Measurements from ENCODE around the gene IL24.
"Not testable (repeated sequence)": the region's sequence is repeated elsewhere in the genome, so short reads cannot be mapped to it uniquely, and the experiment has no call there.

IL24 gene

DNA sequence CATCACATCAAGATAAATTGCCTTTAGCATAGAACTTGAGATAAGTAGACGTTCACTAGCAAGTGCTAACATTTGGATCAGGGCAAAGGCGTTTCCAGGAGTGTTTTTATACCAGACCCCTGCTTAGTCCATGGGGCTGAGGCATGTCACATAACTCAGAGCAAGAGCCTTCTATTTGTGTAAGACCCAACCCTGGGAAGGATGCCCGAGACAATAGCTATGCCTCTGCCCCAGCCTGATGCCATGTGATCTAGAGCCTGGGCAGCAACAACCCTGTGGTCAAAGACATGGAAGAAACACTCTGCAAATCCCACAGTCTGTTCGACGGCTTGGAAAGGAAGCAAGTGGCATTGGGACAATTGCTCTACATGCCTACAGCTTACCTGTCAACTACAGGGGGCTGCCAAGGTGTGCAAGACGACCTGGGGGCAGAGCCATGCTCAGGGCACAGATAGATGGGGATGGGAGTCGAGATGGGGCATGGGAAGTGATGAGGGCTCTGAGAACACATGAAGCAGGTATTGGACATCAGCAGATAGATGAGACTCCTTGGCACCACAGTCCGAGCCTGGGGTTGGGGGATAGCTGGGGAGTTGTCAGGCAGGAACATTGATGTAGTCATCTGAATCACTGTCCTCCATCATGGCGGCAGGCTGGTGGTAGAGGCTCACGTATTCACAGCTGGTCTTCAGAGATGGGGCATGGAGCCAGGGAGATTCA lies 7.3 kb downstream of the IL24 start:
- DNase-seq (ENCODE audit: low read depth): no peak

DNA sequence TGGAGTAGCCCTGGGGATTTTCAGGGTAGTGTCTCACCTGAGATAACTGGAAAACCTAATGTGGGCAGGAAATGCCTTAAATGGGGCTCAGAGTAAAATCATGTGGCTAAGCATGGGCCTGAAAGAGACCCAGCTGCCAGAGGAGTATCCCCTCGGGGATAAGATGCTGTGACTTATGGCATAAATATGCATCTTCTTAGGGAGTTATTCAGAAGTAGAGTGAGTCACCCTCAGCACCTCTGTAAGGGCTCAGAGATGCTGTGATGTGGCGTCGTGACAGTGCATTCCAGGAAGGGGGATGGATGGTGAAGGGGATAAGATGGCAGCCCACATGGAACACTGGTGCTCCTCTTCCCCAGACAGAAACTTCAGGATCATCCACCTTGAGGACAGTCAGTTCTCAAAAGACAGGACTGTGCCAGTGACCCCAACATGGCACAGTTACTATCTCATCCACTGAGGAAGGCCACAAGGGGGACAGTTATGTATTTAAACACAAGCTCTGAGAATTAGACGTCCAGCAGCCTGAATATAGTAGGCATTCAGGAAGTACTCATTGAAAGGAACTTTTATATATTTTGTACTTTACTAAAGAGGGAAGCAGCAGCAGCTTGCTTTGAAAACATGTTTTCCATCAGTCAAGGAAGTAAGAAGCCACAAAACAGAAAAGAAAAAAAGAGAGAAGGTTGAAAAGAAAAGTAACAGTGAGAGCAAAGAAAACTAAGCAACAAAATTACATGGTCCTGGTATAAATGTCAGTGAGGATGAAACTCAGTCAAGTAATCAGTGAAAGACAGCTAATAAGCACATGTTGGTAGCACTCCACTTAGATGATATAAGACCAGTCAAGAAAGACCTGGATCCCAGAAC lies 8.3 kb downstream of the IL24 start:
- peak; percentile 98 for DNase-seq (ENCODE audit: low read depth)

DNA sequence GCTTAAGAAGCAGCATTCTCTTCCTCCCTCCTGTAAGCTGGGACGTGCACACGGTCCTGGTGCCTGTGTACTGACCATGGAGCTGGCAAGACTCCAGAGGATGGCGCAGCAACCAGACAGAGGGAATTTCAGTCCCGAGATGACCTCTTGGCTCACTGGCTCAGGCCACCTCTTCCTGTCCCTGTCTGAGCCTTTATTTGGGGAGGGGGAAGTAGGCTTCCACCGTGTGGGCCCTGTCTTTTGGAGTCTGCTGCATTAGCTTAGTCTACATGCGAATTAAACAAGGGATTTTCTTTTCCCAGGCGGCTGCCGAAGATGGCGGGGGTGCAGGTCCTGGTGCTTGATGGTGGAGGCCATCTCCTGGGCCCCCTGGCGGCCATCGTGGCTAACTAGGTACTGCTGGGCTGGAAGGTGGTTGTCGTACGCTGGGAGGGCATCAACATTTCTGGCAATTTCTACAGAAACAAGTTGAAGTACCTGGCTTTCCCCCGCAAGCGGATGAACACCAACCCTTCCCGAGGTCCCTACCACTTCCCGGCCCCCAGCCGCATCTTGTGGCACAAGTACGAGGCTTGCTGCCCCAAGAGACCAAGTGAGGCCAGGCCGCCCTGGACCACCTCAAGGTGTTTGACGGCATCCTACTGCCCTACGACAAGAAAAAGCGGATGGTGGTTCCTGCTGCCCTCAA lies 10.2 kb downstream of the IL24 start:
- DNase-seq (ENCODE audit: low read depth): no peak

- no peak for DNase-seq (ENCODE audit: low read depth)
These were observed 10.8 kb downstream of the IL24 start for GRCh38 chr1:206908038-206908437.

DNA sequence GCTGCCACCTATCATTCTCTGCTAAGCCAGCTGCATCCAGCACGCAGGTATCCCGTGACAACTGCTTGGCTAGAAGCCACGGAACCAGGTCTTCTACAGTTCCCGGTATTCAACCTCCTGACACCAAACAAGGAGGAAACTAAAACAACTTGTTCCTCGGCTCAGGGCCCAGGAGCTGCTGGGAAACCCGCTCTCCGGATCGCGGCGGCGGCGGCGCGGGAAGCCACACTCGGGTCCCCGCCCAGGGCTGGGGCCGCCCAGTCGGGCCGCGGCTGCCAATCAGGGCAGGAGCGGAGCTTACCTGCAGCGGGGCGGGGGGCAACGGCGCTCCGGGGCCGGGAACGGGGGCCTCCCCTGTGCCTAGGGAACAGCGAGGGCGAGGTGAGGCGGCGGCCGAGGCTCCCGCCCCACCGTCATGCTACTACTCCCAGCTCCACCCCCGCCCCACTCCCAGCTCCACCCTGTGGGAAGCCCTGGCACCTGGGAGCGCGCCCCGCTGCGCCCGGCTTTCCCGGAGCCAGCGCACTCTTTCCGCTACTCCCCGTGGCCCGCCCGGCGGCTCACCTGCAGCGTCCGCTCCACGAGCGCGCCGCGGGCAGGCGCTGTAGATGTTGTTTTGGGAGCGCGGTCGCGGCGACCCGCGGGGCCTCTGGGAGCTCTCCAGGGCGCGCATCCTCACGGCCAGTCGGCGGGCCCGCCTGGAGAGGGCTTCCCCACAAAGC lies 12.1 kb downstream of the IL24 start:
- DNase-seq (ENCODE audit: low read depth): no peak

- no peak for DNase-seq (ENCODE audit: low read depth)
These were observed 12.7 kb downstream of the IL24 start for GRCh38 chr1:206909883-206910318.

- DNase-seq (ENCODE audit: low read depth): peak; percentile 76
These were observed 13.9 kb downstream of the IL24 start for GRCh38 chr1:206911064-206911663.

DNA sequence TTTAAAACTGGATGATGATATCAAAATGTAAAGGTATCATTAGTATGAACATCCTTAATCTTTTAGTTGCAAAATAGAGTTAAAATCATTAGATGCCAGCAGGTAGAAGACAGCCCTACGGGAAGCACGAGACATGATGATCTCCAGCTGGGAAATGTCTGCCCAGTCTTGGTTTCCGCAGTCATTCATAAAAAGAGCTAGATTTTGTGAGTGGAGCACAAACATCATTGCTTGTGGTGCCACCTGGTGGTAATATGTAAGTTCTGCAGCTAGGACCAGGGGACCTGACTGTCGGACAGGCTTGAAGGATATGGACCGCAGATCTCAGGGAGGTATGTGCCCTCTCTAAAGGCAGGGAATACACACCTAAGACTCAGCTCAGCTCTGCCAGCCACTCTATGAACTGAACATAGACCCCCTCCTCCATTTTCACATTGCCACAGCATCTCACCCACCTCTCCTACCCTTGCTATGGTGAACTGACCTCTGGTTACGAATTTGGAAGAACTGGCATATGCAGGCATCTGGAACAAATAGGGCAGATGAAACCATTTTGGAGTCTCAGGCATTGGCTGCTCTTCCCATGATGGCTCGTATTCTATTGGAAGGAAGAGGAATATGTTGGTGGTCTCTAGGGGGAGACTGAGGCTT lies 15.3 kb downstream of the IL24 start:
- peak; percentile 82 for DNase-seq (ENCODE audit: low read depth)

DNA sequence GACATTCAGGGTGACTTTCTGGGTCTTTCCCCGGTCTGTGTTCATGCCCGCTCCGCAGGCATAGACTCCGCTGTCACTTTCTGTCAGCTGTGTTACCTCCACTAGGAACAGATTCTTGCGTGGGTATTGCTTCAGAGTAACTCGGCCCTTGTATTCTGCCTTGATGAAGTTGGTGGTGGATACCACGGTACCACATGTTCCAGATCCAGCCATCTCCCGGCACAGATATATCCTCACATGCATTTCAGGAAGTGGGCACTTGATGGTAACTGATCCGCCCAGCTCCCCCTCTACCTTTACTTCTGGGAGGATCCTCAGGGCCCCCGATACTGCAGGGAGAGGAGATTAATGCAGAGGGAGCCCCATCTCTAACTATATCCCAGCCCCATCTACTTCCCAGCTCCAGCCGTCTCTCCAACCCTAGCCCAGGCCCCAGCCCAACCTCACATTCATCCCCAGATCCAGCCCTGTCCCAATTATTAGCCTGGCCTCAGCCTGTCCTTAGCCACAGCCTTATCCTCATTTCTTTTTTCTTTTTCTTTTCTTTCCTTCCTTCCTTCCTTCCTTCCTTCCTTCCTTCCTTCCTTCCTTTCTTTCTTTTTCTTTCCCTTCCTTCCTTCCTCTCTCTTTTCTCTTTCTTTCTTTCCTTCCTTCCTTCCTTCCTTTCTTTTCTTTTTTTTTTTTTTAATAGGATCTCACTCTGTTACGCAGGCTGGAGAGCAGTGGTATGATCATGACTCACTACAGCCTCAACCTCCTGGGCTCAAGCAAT lies 16.7 kb downstream of the IL24 start:
- no peak for DNase-seq (ENCODE audit: low read depth)

- DNase-seq (ENCODE audit: low read depth): no peak
These were observed 17.9 kb downstream of the IL24 start for GRCh38 chr1:206915030-206915735.

DNA sequence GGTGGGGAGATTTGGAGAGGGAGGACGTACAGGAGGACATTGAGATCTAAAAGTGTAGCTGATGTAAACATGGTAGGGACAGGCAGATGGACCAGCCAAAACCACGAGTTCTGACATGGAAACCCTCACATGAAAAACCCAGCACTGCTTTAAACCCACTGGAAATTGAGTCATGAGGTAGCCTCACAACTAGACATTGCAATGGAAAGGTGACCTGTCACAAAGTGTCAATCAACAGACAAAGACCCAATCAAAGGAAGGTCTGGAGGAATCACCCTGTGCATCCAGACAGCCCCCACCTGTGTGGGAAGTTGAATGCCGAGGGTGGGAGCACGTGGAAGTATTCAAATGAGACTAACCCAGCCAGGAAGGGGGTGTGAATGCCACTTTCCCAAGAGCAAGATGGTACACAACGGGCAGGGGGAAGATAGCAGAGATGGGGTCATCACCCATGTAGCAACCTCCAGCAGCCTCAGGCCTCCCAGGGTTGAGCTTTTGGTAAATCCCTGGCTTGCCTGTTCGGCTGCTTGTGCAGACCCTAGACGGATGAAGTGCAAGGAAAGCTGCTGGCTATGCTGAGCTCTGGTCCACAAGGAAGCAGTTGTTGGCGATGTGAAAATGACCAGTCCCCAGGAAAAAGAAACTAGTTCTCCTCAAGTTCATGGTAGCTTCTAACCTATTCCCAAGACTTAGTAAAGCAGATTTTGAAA lies 18.9 kb downstream of the IL24 start:
- DNase-seq (ENCODE audit: low read depth): no peak

- DNase-seq (ENCODE audit: low read depth): no peak
These were observed 20.8 kb downstream of the IL24 start for GRCh38 chr1:206918076-206918475.

- no peak for DNase-seq (ENCODE audit: low read depth)
These were observed 24.6 kb downstream of the IL24 start, which contains the start of gene FCMR for GRCh38 chr1:206921772-206922265. Gene FCMR, minus strand, starts transcription at chr1:206921941. Its CDS starts 87 bp downstream, at chr1:206921854.

- no peak for DNase-seq (ENCODE audit: low read depth)
These were observed 25.3 kb downstream of the IL24 start for GRCh38 chr1:206922524-206922923.

DNA sequence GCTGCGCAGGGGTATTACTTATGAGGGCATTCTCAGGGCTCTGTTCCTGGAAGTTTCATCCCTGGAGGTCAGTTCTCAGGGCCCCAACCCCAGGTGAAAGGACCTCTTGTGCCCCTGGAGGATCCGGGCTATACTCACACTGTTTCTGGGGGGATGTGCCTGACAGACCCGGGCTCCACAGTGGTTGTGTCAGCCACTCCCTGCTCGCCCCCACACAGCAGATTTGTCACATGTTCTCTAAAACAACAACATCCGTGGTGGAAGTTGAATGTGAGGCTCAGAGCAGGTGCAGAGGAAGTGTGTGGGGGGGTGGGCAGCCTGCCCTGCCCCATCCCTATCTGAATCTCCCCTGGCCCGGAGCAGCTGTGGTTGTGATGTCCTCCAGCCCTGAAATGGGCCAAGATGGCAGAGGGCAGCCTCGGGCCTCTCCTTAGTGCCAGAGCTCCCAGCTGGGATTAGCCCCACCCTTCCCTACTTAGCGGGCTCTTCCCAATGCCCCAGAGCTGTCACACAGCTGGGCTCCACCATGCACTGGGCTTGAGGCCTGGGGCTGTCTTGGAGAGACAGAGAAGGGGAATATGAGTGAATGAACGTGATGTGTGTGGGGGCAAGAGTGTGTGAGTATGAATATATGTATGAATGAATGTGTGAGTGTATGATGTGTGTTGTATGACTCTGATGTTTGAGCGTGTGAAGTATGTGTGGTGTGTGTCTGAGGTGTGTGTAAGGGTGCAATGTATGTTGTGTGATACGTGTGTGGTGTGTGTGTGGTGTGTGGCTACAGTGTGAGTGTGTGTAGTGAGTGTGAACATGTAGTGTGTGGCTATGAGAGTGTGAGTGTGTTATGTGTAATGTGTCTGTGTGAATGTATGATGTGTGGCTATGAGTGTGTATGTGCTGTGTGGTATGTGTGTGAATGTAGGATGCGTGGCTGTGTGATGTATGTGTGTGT lies 26.0 kb downstream of the IL24 start:
- DNase-seq (ENCODE audit: low read depth): no peak

DNA sequence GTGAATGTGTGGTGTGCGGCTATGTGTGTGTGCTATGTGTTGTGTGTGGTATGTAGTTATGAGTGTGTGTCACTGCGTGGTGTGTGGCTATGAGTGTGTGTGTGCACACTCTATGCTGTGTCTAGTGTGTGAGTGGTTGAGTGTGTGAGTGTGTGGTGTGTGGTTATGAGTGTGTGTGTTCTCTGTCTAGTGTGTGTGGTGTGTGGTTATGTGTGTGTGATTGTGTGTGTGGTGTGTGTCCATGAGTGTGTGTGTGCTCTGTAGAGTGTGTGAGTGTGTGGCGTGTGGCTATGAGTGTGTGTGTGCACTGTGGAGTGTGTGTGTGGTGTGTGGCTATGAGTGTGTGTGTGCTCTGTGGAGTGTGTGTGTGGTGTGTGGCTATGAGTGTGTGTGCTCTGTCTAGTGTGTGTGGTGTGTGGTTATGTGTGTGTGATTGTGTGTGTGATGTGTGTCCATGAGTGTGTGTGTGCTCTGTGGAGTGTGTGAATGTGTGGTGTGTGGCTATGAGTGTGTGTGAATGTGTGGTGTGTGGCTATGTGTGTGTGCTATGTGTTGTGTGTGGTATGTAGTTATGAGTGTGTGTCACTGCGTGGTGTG lies 26.8 kb downstream of the IL24 start:
- DNase-seq (ENCODE audit: low read depth): not testable (repeated sequence)

DNA sequence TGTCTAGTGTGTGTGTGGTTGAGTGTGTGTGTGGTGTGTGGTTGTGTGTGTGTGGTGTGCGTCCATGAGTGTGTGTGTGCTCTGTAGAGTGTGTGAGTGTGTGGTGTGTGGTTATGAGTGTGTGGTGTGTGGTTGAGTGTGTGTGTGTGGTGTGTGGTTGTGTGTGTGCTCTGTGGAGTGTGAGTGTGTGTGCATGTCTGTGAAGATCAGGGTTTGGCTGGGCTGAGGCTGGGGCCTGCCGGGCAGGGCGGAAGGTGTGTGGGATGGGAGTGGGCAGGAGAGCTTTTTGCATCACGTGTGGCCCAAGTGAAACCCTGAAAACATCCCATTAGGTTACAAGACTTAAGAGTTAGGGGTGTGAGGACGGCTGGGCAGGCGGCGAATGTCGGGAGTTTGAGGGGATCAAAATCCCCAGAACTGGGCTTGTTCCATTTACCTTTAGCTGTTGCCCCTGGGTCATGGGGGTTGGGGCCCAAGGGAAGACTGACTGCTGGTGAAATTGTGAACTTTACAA lies 27.4 kb downstream of the IL24 start:
- no peak for DNase-seq (ENCODE audit: low read depth)

Data from EH (cell line).